Progenitor cell of endocrine pancreas (in vitro differentiated cells): ENCODE measurements around the gene GCC2. TPM values are rescaled to one million over a fixed set of nuclear protein-coding genes. Genes with fewer than 3 reads are reported as not detected.
"Not testable (repeated sequence)": the region's sequence is repeated elsewhere in the genome, so short reads cannot be mapped to it uniquely, and the experiment has no call there.

Source experiments
- DNase-seq: peaks from one replicate; pipeline ENCODE4 v3.0.0; 2021; ENCODE audit warnings: low spot score; ENCODE audit not compliant: unreplicated experiment
- H3K27ac Mint-ChIP-seq: 2 replicates; pipeline ENCODE4 v1.8.0; 2021; ENCODE audit warnings: mild to moderate bottlenecking, moderate library complexity, mixed read lengths
- H3K27me3 Mint-ChIP-seq: 2 replicates; pipeline ENCODE4 v1.8.0; 2021; ENCODE audit warnings: mixed read lengths
- H3K36me3 Mint-ChIP-seq: 2 replicates; pipeline ENCODE4 v1.8.0; 2022; ENCODE audit warnings: mixed read lengths; ENCODE audit not compliant: insufficient read depth
- H3K4me1 Mint-ChIP-seq: 2 replicates; pipeline ENCODE4 v1.8.0; 2021; ENCODE audit warnings: low read depth, mixed read lengths
- H3K4me3 Mint-ChIP-seq: 2 replicates; pipeline ENCODE4 v1.8.0; 2021; ENCODE audit warnings: low read depth, mild to moderate bottlenecking, moderate library complexity, mixed read lengths
- H3K9me3 Mint-ChIP-seq: 2 replicates; pipeline ENCODE4 v1.8.0; 2021; ENCODE audit warnings: low read depth, mixed read lengths
- CTCF ChIP-seq: fragments of 200-600 bp; sonication (generic); IDR thresholded peaks from one replicate; pipeline ENCODE4 v1.5.0; 2021; ENCODE audit warnings: antibody characterized with exemption, mild to moderate bottlenecking; ENCODE audit not compliant: unreplicated experiment
- total RNA-seq: library from RNA; stranded (reverse); gene quantifications from 2 replicates; pipeline ENCODE4 v1.2.1, GENCODE V29; 2021

Gene GCC2
- total RNA-seq, 1 donor from 2014 or later = 82.8 TPM

- no peak overlapping the region for H3K4me3 Mint-ChIP-seq
- TF ChIP-seq CTCF = no peak
- no peaks in the 10 kb centered on the region for H3K27me3 Mint-ChIP-seq
- no peak for DNase-seq
- no peaks in the 10 kb centered on the region for H3K36me3 Mint-ChIP-seq
- peaks cover 23% of the 10 kb centered on the region for H3K9me3 Mint-ChIP-seq
- H3K27ac Mint-ChIP-seq = no peak overlapping the region
- no peaks in the 10 kb centered on the region for H3K4me1 Mint-ChIP-seq
Observed at GRCh38 chr2:108428286-108429009, 20.6 kb upstream of the GCC2 start.

GRCh38 chr2:108435578-108435977, 13.4 kb upstream of the GCC2 start:
- Mint-ChIP-seq H3K4me1 (peaks cover 16% of the 10 kb centered on the region), H3K9me3 (peaks cover 37% of the 10 kb centered on the region)
- not testable (repeated sequence) for H3K27me3 Mint-ChIP-seq, H3K36me3 Mint-ChIP-seq, DNase-seq, H3K27ac Mint-ChIP-seq, H3K4me3 Mint-ChIP-seq

GRCh38 chr2:108436976-108437375, 12.0 kb upstream of the GCC2 start:
- no peak for TF ChIP-seq CTCF

GRCh38 chr2:108441712-108442111, 7.3 kb upstream of the GCC2 start:
- peaks cover 18% of the 10 kb centered on the region for H3K4me1 Mint-ChIP-seq
- H3K9me3 Mint-ChIP-seq = peaks cover 12% of the 10 kb centered on the region
- no peaks in the 10 kb centered on the region for H3K36me3 Mint-ChIP-seq
- no peak for TF ChIP-seq CTCF
- no peak for DNase-seq
- no peak overlapping the region for H3K27ac Mint-ChIP-seq
- H3K4me3 Mint-ChIP-seq = no peak overlapping the region
- no peaks in the 10 kb centered on the region for H3K27me3 Mint-ChIP-seq

More at GRCh38 chr2:108436976-108437375, 12.0 kb upstream of the GCC2 start:
- Mint-ChIP-seq H3K27me3 (no peaks in the 10 kb centered on the region), H3K9me3 (peaks cover 23% of the 10 kb centered on the region), H3K4me1 (peaks cover 18% of the 10 kb centered on the region), H3K36me3 (peaks cover 1% of the 10 kb centered on the region), H3K4me3 (no peak overlapping the region), H3K27ac (no peak overlapping the region)
- DNase-seq = no peak

GRCh38 chr2:108444941-108445840, 3.8 kb upstream of the GCC2 start:
- Mint-ChIP-seq H3K27ac (no peak overlapping the region), H3K27me3 (no peaks in the 10 kb centered on the region), H3K36me3 (no peaks in the 10 kb centered on the region), H3K4me3 (no peak overlapping the region), H3K4me1 (peaks cover 17% of the 10 kb centered on the region), H3K9me3 (peaks cover 5% of the 10 kb centered on the region)
- no peak for DNase-seq
- TF ChIP-seq CTCF = no peak
